Brain microvascular endothelial cell (primary cell): ENCODE measurements around the gene PATJ.
"Not testable (repeated sequence)": the region's sequence is repeated elsewhere in the genome, so short reads cannot be mapped to it uniquely, and the experiment has no call there.

ENCODE experiments used
- DNase-seq: peaks from one replicate; pipeline ENCODE4 v3.0.0-alpha.2; 2020
- H3K27ac ChIP-seq: fragments of 250-450 bp; sonication (Bioruptor Pico); 2 replicates; pipeline ENCODE4 v1.5.1; 2020; ENCODE audit warnings: mild to moderate bottlenecking, moderate library complexity
- H3K27me3 ChIP-seq: fragments of 250-450 bp; sonication (Bioruptor Pico); replicated peaks from 2 replicates; pipeline ENCODE4 v1.5.1; 2020; ENCODE audit warnings: mild to moderate bottlenecking
- H3K36me3 ChIP-seq: fragments of 250-450 bp; sonication (Bioruptor Pico); replicated peaks from 2 replicates; pipeline ENCODE4 v1.5.1; 2020; ENCODE audit warnings: mild to moderate bottlenecking
- H3K4me3 ChIP-seq: 2 replicates; pipeline ENCODE4 v1.5.1; 2011; ENCODE audit warnings: low read depth, mild to moderate bottlenecking, control low read depth, low read length, moderate library complexity
- CTCF ChIP-seq: IDR thresholded peaks from 2 replicates; pipeline ENCODE4 v1.5.1; 2011; ENCODE audit warnings: low read depth, mild to moderate bottlenecking, moderate library complexity, low read length, control low read depth, inconsistent platforms; ENCODE audit errors: missing control alignments
- in situ Hi-C: cut with HindIII; loops from 2 replicates; pipeline ENCODE4 v1.10.0; 2017; ENCODE audit warnings: low sequenced_read_pairs, low pct_ligation_motif_present

Gene PATJ

GRCh38 chr1:62177621-62178020 lies 435.3 kb downstream of the PATJ start:
- Histone ChIP-seq H3K27me3 (no peaks in the 10 kb centered on the region), H3K36me3 (no peaks in the 10 kb centered on the region), H3K27ac (no peak overlapping the region), H3K4me3 (no peak overlapping the region)
- in situ Hi-C loops = no loop called here
- no peak for TF ChIP-seq CTCF
- no peak for DNase-seq

- in situ Hi-C loops = no loop called here
- H3K27me3 ChIP-seq = no peaks in the 10 kb centered on the region
- no peak for TF ChIP-seq CTCF
Measured at GRCh38 chr1:62178372-62178771, 436.1 kb downstream of the PATJ start.

GRCh38 chr1:62180054-62180453 lies 437.8 kb downstream of the PATJ start:
- DNase-seq, H3K27ac ChIP-seq, H3K36me3 ChIP-seq, H3K4me3 ChIP-seq, in situ Hi-C loops, H3K27me3 ChIP-seq: not testable (repeated sequence)

More at GRCh38 chr1:62178372-62178771, 436.1 kb downstream of the PATJ start:
- no peak overlapping the region for H3K27ac ChIP-seq
- no peak overlapping the region for H3K4me3 ChIP-seq
- no peak for DNase-seq
- no peaks in the 10 kb centered on the region for H3K36me3 ChIP-seq

GRCh38 chr1:62180639-62181038 lies 438.4 kb downstream of the PATJ start:
- Histone ChIP-seq H3K4me3 (no peak overlapping the region), H3K36me3 (no peaks in the 10 kb centered on the region), H3K27ac (no peak overlapping the region), H3K27me3 (no peaks in the 10 kb centered on the region)
- in situ Hi-C loops = no loop called here
- no peak for DNase-seq
- TF ChIP-seq CTCF = no peak

- Histone ChIP-seq H3K27ac (no peak overlapping the region), H3K4me3 (no peak overlapping the region), H3K36me3 (no peaks in the 10 kb centered on the region), H3K27me3 (no peaks in the 10 kb centered on the region)
- in situ Hi-C loops = no loop called here
- no peak for TF ChIP-seq CTCF
- DNase-seq = no peak
Measured at GRCh38 chr1:62181532-62181931, 439.3 kb downstream of the PATJ start.

GRCh38 chr1:62182157-62182556 lies 439.9 kb downstream of the PATJ start:
- in situ Hi-C loops, DNase-seq, H3K27ac ChIP-seq, H3K4me3 ChIP-seq, H3K27me3 ChIP-seq, H3K36me3 ChIP-seq: not testable (repeated sequence)

- in situ Hi-C loops, H3K27ac ChIP-seq, H3K4me3 ChIP-seq, H3K36me3 ChIP-seq, H3K27me3 ChIP-seq, DNase-seq: not testable (repeated sequence)
Measured at GRCh38 chr1:62183164-62184020, 441.1 kb downstream of the PATJ start.
